HT-29 (cell line): ENCODE measurements around the gene DES. TPM values are rescaled to one million over a fixed set of nuclear protein-coding genes. Genes with fewer than 3 reads are reported as not detected.

Source experiments
- DNase-seq: peaks from one replicate; pipeline ENCODE4 v3.0.0-alpha.2; 2015; ENCODE audit warnings: low spot score
- total RNA-seq: library from RNA; depleted of rRNA; stranded (reverse); fragments of >200 nt; shearing (Covaris generic); gene quantifications from 2 replicates; pipeline ENCODE4 v1.2.3, GENCODE V29; 2014

DES gene
- total RNA-seq, 1 experiment from 2014 or later: not detected

DNA sequence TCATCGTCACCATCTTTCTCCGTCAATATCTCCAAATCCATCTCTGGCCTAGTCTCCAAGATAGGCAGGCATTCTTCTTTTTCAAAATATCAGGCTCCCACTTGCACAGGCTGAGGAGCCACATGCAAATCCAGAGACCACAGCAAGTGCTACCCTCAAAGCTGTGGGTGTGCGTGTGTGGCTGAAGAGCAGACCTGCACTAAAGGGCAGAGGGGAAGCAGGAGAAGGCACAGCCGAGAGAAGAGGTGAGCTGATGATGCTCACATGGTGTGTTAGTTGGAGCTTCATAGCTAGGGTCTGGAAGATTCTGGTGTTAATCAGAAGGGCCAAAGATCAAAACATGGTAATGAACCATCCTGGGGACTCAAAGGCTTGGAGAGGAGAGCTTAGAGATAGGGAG lies 20.3 kb downstream of the DES start:
- DNase-seq: no peak

DNA sequence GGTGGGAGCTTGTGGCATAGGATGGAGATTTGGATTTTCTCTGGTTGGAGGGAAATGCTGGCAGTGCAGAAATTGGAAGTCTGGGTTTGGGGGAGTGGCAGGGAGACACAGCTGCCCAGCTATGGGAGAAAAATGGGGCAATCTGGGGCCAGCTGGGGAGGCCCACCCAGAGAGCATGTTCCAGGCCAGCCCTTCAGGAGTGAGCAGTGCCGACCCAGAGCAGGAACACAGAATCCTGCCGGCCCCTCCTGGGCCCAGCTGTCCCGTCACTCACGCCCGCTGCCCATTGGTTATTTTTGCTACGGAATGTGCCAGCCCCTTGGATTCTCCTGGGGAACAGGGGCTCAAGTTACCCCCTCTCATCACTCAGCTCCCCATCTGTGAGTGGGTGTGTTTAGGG lies 21.3 kb downstream of the DES start:
- DNase-seq: no peak

DNA sequence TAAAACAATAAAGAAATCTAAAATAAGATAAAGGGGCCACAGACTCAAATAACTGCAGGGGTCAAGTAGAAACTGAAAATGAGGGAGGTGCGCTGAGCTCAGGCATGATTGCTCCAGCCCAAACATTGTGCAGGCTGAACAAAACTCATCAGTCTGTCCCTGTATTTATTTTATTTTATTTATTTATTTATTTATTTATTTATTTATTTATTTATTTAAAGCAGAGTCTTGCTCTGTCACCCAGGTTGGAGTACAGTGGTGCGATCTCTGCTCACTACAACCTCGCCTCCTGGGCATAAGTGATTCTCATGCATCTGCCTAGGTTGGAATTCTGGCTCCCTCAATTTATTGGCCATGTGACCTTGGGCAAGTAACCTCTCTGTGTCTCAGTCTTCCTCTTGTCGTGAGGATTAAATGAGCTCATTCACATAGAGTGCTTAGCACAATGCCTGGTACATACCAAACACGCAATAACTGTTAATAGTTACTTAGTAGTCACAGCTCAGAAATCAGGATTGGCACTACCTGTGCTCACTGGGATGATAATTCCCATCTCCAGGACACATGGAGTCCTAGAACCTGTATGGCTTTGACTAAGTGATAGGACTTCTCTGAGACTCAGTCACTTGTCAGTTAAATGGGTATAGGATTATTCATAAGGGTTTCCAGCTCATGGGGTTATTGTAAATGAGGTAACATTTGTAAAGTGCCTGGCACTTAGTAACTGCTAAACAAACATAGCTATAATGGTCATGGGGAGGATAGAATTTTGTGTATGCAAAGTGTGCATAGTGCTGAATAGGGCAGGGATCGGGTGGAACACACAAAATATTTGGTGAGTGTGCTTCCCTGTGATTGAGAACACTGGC lies 22.4 kb downstream of the DES start:
- no peak for DNase-seq

DNA sequence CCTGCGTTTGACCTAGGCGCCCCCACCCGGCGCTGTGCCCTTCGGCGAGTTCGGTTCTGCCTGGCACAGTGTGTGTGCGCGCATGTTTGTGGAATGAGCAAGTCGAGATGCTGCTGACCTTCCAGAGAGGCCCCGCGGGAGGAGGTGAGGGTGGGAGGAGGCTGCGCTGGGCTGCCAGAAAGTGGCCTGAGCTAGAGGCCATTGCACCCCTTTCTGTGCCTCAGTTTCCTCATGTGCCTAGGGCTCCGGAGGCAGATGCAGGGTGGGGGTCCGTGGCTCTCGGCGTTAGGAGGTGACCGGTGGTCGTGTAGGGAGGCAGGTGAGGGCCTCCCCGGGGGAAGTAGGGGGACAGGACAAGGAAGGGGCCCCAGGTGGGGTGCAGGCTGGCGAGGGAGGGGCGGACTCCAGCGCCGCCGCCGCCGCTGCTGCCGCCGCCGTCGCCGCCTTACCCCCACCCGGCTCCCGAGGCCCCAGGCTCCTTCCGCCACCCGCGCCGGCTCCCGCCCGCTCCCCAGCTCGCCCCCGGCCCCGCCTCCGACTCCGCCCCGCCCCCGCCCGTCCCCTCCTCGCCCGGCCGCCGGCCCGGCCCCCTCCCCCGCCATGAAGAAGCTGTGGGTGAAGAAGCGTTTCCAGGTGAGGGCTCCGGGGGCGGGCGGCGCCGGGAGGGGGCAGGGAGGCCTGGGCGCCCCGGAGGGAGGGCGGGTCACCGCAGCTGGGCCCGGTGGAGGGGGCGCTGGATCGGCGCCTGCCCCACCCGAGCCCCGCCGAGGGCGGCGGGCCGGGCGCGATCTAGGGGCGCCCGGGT lies 23.5 kb downstream of the DES start:
- DNase-seq: no peak

DNA sequence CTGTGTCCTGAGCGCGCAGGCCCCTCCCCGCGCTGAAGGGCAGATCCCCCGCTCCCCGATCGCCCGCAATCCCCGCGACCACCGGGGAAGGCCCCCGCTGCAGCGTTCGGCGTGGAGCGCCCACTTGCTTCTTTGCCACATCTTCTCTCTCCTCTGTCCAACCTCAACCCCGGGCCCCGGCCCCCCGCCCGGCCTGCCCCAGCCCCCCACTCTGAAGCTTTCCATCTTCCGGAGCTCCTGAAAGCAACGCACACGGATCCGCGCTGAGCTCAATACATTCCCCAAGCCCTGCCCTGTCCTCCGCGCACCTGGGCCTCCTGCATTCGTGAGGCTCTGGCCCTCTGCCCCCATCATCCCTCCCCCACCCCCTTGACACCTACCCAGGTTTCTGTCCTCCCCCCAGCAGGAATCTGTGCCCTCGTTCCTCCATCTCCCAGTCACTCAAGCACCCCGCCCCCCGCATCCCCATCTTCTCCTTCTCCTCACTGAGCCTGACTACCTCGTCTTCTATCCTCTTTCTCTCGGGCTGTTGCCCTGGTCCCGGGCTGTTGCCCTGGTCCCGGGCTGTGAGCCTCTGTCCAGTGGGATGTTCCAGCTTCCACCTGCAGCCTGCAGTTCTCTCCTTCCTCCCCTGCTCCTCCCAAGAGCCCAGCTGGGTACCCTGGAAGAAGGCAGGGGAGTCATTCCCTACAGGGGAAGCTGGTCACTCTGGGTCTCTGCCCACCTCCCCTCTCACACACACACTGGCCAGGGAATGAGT lies 24.3 kb downstream of the DES start:
- no peak for DNase-seq

DNA sequence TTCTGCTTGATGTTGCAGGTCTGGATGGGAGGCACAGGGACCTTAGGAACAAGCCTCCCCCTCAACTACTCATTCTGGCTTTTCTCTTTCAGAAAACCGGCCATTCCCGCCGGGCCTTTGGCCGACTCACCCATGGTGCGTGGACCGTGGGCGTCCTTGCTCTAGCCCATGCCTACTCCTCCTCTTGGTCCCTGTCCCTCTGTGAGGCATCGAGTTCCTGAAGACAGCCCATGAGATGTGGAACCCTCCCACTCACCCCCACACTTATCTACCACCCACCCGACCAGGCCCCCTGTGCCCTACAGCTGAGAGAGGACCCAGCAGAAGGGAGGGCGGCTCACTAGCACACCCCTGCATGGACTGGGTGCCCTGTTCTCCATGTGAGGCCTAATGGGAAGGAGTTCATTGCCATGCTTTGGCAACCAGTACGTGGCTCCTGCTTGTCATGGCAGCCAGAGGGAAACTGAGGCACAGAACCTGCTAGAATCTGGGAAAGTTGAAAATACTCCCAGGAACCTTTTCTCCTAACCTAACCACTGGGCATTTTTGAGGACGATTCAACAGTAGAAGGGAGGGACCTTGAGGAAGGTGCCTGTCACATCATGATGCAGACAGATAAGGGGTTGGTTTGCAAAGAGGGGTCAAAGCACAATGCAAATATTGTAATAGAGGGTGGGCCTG lies 25.0 kb downstream of the DES start:
- DNase-seq: no peak

DNA sequence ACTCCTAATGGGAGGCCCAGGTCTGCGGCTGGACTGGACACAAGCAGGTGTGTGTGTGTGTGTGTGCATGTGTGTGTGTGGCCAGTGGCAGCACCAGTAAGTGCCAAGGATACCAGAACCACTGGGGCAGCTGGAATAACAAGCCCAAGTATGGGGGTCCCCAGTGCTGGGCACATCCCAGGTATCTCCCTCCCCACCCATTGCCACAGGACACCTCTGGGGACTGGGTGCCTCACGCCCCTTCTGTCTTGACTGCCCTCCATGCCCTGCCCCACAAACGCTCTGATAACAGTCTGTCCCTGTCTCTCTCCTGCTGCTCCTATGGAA lies 25.5 kb downstream of the DES start:
- DNase-seq: no peak

DNA sequence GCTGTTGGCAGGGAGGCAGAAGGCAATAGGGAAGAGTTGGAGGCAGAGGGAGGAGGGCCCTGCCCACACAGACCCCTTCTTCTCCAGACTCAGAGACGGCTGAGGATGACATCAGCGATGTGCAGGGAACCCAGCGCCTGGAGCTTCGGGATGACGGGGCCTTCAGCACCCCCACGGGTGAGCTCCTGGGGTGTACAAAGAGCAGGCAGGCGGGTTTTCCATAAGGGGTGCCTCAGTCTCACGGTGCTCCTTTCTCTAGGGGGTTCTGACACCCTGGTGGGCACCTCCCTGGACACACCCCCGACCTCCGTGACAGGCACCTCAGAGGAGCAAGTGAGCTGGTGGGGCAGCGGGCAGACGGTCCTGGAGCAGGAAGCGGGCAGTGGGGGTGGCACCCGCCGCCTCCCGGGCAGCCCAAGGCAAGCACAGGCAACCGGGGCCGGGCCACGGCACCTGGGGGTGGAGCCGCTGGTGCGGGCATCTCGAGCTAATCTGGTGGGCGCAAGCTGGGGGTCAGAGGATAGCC lies 26.5 kb downstream of the DES start:
- no peak for DNase-seq

DNA sequence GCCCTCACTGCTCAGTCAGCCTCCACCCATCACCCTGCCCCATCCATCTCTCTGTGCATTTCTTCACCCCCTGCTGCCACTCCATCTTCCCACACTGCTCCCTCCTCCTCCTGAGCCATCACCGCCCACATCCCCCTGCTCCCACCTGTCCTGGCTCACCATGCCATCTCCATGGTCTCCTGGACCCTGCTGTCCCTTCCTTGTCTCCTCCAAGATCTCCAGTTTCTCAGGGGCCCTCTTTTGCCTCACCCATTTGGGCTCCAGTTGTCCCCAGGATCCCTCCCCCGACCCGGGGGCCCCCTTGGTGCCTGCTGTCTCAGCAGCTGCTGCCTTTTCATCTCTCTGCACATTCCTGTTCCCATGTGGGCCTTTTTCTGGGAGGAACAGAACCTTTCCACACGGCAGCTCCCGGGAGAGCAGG lies 27.1 kb downstream of the DES start:
- no peak for DNase-seq

DNA sequence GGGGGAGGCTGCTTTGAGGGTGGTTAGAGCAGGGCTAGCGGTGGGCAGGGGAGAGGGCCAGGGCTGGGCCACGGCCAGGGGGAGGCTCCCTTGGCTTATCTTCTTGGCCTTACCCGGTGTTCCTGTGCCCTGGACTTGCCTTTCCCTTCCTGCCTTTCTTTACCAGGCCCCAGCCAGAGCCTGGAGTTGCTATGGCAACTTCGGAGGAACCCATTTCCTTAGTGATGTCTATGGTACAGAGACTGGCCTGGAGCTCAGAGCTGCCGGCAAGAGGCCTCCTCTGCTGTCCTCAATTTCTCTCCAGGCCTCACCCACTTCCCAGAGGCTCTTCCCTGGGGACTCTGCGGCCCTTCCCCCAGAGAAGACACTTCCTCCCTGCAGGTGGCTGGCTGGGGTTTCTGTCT lies 27.9 kb downstream of the DES start:
- DNase-seq: no peak

DNA sequence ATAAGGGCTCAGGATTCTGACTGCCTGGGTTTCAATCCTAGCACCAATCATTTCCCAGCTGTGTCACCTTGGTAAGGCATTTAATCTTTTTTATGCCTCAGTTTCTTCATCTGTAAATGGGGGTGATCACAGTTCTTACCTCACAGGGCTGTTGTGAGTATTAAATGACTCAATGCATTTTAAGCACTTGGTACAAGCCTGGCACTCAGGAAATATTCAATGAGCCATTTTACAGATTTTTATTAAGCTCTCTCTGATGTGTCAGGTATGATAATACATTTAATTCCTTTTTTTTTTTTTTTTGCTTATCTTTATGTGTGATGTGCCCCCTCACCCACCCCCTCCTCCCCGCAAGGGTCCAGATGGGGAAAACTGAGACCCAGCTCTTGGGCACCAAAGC lies 28.5 kb downstream of the DES start:
- no peak for DNase-seq

DNA sequence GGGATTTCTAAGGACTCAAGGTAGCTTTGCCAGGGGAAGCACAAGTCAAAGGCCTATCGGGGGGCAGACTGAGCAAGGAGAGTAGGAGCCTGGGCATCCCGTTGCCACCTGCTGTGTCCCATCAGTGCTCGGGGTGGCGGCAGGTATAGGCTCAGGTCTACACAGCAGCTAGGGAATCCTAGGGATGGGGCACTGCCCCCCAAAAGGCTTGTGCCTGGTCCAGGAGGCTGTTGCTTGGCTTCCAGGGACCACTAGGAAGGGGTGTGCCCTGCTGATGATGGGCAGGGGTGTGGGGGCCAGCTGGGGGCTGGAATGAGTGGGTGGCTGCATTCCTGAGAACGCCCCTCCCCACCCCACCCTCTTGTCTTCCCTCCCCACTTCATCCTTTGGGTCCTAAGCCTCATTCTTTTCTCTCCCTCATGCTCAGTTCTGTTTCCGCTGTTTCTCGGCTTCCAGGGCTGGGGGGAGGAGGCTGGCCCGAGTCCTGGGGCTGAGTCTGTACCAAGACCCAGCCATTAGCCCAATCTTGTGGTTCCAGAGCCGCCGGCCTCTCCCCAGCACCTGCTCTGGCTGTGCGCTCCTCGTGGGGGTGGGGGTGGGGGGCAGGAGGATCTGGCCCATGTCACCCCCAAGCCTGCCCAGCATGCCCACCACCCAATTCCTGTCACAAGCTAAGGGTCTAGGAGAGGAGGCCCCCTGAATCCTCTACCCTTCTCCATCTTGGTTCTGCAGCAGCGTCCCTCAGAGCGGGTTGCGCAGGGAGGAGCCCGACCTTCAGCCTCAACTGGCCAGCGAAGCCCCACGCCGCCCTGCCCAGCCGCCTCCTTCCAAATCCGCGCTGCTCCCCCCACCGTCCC lies 29.3 kb downstream of the DES start:
- DNase-seq: no peak

DNA sequence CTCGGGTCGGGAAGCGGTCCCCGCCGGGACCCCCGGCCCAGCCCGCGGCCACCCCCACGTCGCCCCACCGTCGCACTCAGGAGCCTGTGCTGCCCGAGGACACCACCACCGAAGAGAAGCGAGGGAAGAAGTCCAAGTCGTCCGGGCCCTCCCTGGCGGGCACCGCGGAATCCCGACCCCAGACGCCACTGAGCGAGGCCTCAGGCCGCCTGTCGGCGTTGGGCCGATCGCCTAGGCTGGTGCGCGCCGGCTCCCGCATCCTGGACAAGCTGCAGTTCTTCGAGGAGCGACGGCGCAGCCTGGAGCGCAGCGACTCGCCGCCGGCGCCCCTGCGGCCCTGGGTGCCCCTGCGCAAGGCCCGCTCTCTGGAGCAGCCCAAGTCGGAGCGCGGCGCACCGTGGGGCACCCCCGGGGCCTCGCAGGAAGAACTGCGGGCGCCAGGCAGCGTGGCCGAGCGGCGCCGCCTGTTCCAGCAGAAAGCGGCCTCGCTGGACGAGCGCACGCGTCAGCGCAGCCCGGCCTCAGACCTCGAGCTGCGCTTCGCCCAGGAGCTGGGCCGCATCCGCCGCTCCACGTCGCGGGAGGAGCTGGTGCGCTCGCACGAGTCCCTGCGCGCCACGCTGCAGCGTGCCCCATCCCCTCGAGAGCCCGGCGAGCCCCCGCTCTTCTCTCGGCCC lies 30.1 kb downstream of the DES start:
- DNase-seq: no peak

DNA sequence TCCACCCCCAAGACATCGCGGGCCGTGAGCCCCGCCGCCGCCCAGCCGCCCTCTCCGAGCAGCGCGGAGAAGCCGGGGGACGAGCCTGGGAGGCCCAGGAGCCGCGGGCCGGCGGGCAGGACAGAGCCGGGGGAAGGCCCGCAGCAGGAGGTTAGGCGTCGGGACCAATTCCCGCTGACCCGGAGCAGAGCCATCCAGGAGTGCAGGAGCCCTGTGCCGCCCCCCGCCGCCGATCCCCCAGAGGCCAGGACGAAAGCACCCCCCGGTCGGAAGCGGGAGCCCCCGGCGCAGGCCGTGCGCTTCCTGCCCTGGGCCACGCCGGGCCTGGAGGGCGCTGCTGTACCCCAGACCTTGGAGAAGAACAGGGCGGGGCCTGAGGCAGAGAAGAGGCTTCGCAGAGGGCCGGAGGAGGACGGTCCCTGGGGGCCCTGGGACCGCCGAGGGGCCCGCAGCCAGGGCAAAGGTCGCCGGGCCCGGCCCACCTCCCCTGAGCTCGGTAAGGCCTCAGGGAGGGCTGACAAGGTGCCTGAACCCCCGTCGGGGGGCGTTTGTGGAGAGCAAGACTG lies 30.7 kb downstream of the DES start:
- DNase-seq: no peak

DNA sequence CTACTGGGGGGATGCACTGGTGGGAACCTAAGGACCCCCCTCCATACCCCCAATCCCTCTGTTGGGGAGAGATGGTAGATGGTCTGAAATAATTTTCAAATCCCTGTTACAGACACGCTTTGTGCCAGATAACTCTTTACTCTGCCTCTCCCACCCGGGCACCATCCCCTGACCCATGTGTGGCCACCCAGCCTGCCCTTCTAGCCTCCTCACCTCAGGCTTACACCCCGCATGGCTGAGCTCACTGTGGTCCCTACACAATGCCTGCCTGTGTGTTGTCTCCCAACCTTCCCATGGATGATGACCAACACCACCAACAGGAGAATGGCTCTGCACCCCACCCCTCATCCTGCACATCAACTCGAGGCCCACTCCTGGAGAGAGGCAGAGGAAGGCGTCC lies 31.4 kb downstream of the DES start:
- no peak for DNase-seq

DNA sequence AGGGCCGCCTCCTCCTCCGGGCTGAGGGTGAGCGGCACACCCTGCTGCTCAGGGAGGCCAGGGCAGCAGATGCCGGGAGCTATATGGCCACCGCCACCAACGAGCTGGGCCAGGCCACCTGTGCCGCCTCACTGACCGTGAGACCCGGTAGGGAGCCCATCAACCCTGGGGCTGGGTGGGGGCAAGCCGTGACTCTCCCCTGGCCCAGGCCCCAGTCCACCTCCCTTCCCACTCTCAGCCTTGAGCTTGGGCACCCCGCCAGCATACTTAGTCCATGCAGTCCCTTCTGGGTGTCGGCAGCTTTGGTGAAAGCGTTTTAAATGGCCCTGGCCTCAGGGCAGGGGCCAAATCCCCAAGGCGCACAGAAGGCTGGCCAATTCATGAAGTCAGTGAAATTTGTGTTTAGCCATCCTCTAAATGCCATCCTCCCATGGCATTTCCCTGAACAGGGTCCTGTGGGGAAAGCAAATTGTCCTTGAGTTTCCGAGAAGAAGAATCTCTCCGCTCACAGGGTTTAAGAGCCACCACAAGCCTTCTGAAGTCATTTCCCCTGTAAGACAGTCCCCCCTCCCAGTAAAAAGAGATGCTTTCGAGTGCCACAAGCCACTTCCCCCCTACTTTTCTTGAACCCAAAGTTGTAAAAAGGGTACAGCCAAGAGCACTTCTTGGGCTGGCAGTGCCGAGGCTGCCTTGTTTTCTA lies 33.6 kb downstream of the DES start:
- no peak for DNase-seq

DNA sequence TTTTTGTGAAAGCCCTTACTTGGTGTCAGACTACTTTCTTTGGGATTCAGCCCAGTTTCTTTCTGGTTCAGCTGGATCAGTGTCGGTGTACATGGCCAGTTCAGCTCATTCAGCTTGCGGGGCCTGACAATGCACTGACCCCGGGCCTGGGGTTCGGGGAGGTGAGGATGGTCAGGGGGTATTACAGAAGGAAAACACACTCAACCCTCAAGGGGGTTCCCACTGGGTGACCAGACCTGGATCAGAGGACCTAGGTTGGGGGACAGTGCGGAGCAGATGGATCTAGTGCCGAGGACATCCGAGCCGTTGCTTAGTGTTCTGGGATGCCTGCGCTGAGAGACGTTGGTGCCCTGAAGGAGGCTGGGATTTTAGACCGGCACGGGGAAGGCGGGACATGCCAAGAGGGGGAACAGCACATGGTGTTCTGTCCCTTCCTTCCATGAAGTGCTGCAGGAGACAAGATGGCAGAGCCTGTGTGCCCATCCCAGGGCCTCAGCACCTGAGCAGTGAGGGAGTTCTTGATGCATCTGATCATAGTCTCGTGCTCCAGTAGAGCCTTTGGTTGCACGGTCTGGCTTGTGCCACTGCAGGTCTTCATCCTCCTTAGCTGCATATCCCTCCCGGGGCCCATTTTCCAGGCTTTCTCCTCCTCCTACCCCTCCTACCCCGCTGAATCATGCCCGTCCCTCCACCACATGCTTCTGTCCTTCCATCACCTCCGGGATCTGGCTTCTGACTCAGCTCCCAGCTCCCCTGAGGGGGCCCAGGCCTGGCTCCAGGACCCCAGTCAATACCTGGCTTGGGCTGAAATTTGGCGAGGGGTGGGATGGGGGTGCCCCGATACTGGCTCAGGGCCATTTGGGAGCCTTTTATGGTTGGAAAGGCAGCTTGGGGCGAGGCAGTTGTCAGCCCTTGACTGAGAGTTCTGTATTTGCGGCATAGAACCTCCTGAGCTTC lies 34.5 kb downstream of the DES start:
- no peak for DNase-seq
